HG02870 (cell line): ENCODE measurements around the gene TMEM63A.
"Not testable (repeated sequence)": the region's sequence is repeated elsewhere in the genome, so short reads cannot be mapped to it uniquely, and the experiment has no call there.

Experiments
- ATAC-seq: cut with Tn5 transposase; IDR thresholded peaks from one replicate; pipeline ENCODE4 v1.9.1; 2021; ENCODE audit warnings: mild to moderate bottlenecking, moderate library complexity; ENCODE audit not compliant: unreplicated experiment

The TMEM63A gene

GRCh38 chr1:225806736-225807135 lies 75.4 kb downstream of the TMEM63A start:
- not testable (repeated sequence) for ATAC-seq

GRCh38 chr1:225806249-225806648 lies 75.9 kb downstream of the TMEM63A start:
- ATAC-seq: no peak

- ATAC-seq: not testable (repeated sequence)
Observed at GRCh38 chr1:225801146-225801545, 81.0 kb downstream of the TMEM63A start.

GRCh38 chr1:225796097-225796496 lies 86.1 kb downstream of the TMEM63A start:
- not testable (repeated sequence) for ATAC-seq
